H1 (cell line): Measurements from ENCODE around the gene TNS4. TPM values are rescaled to one million over a fixed set of nuclear protein-coding genes. Genes with fewer than 3 reads are reported as not detected.

Experiments
- CTCF ChIA-PET: fragments of 300-600 bp; sonication (Branson Sonifier 250); formaldehyde crosslinking; loops from one replicate; lab custom pipeline; 2021; ENCODE audit not compliant: partially characterized antibody; lab: Charles Lee
- POLR2A ChIA-PET: fragments of 300-600 bp; sonication (Branson Sonifier 250); formaldehyde crosslinking; loops from one replicate; lab custom pipeline; 2021; ENCODE audit warnings: inconsistent platforms; ENCODE audit not compliant: partially characterized antibody; lab: Charles Lee
- DNase-seq, 2 experiments: peaks; one replicate each; pipeline versions ENCODE4 v3.0.0 to v3.0.0-alpha.2; 2010 to 2022; ENCODE audit warnings: low spot score in 2 of 2, low read depth in 1 of 2, mixed read lengths in 1 of 2
- FAIRE-seq: peaks from 2 replicates; lab custom pipeline; 2011; peaks lifted over from hg19 to GRCh38; lab: Jason Lieb, UNC
- H2AFZ ChIP-seq: 2 replicates; pipeline ENCODE4 v1.8.1; 2012; ENCODE audit warnings: low read length, inconsistent platforms
- H2AK5ac ChIP-seq: 2 replicates; pipeline ENCODE4 v1.6.1; 2013; ENCODE audit warnings: low read depth, low read length
- H2BK120ac ChIP-seq: replicated peaks from 2 replicates; pipeline ENCODE3; 2013; ENCODE audit warnings: low read depth, low read length, inconsistent platforms
- H2BK12ac ChIP-seq: 2 replicates; pipeline ENCODE4 v1.6.1; 2013; ENCODE audit warnings: low read depth, low read length
- H2BK15ac ChIP-seq: 2 replicates; pipeline ENCODE4 v1.6.1; 2013; ENCODE audit warnings: low read length
- H2BK20ac ChIP-seq: 2 replicates; pipeline ENCODE4 v1.6.1; 2013; ENCODE audit warnings: low read length
- H2BK5ac ChIP-seq: 2 replicates; pipeline ENCODE4 v1.6.1; 2013; ENCODE audit warnings: low read depth, low read length
- H3K14ac ChIP-seq: 2 replicates; pipeline ENCODE4 v1.6.1; 2013; ENCODE audit warnings: inconsistent platforms; ENCODE audit not compliant: insufficient read length
- H3K18ac ChIP-seq: 2 replicates; pipeline ENCODE4 v1.6.1; 2013; ENCODE audit warnings: low read length; ENCODE audit errors: extremely low read depth
- H3K23ac ChIP-seq: 2 replicates; pipeline ENCODE4 v1.6.1; 2013; ENCODE audit warnings: inconsistent platforms; ENCODE audit not compliant: insufficient read length
- H3K23me2 ChIP-seq: 2 replicates; pipeline ENCODE4 v1.6.1; 2013; ENCODE audit warnings: low read depth, low read length
- H3K27ac ChIP-seq: 2 replicates; pipeline ENCODE4 v1.6.1; 2011; ENCODE audit warnings: low read depth, low read length, inconsistent platforms
- H3K27me3 ChIP-seq, 4 experiments: replicated peaks in 1 of 4; 1 replicate in 1 of 4; 2 replicates in 3 of 4; pipeline versions ENCODE4 v1.6.1 to v1.8.1; 2011 to 2013; ENCODE audit warnings: low read length in 3 of 4, mild to moderate bottlenecking in 3 of 4, inconsistent platforms in 2 of 4, mixed read lengths in 2 of 4, moderate library complexity in 1 of 4; ENCODE audit not compliant: control insufficient read depth in 3 of 4, insufficient read depth in 3 of 4; ENCODE audit errors: extremely low read depth in 1 of 4
- H3K36me3 ChIP-seq, 4 experiments: 2 replicates each; pipeline versions ENCODE4 v1.6.1 to v1.8.1; 2011 to 2013; ENCODE audit warnings: mild to moderate bottlenecking in 4 of 4, low read length in 3 of 4, moderate library complexity in 2 of 4, control low read depth in 1 of 4, inconsistent platforms in 1 of 4; ENCODE audit not compliant: insufficient read depth in 4 of 4, control insufficient read depth in 2 of 4
- H3K4ac ChIP-seq: replicated peaks from 2 replicates; pipeline ENCODE3; 2013; ENCODE audit warnings: low read length, low read depth, mixed read lengths, inconsistent platforms; ENCODE audit not compliant: insufficient read length
- H3K4me1 ChIP-seq, 4 experiments: replicated peaks in 1 of 4; 1 replicate in 1 of 4; 2 replicates in 3 of 4; pipeline versions ENCODE4 v1.6.1 to v1.8.1; 2011 to 2013; ENCODE audit warnings: low read length in 3 of 4, inconsistent platforms in 2 of 4, mixed read lengths in 1 of 4; ENCODE audit not compliant: insufficient read depth in 4 of 4, control insufficient read depth in 3 of 4
- H3K4me2 ChIP-seq, 2 experiments: 2 replicates each; pipeline versions ENCODE4 v1.6.1 to v1.8.1; 2011 to 2013; ENCODE audit warnings: low read depth in 2 of 2, low read length in 2 of 2, control low read depth in 1 of 2, inconsistent platforms in 1 of 2, mild to moderate bottlenecking in 1 of 2; ENCODE audit not compliant: insufficient read depth in 1 of 2
- H3K4me3 ChIP-seq, 4 experiments: fragments of 200-600, 300-600 bp in 1 of 4; sonication (generic), shearing (Covaris generic), sonication (Bioruptor Twin) in 1 of 4; 2 replicates each; pipeline versions ENCODE4 v1.5.1 to v1.8.1; 2011 to 2016; ENCODE audit warnings: low read length in 4 of 4, low read depth in 3 of 4, control low read depth in 2 of 4, inconsistent platforms in 2 of 4, mild to moderate bottlenecking in 2 of 4, mixed read lengths in 1 of 4, moderate library complexity in 1 of 4; ENCODE audit not compliant: insufficient read depth in 2 of 4; ENCODE audit errors: extremely low read depth in 1 of 4
- H3K56ac ChIP-seq: replicated peaks from 2 replicates; pipeline ENCODE3; 2013; ENCODE audit warnings: low read depth, mild to moderate bottlenecking, mixed read lengths, low read length, inconsistent platforms; ENCODE audit not compliant: insufficient read length
- H3K79me1 ChIP-seq: 2 replicates; pipeline ENCODE4 v1.6.1; 2013; ENCODE audit warnings: low read depth, low read length, control low read depth
- H3K79me2 ChIP-seq, 2 experiments: 2 replicates each; pipeline versions ENCODE4 v1.6.1 to v1.8.1; 2012 to 2013; ENCODE audit warnings: low read length in 2 of 2, mild to moderate bottlenecking in 2 of 2, inconsistent platforms in 1 of 2; ENCODE audit not compliant: insufficient read depth in 2 of 2, control insufficient read depth in 1 of 2
- H3K9ac ChIP-seq, 4 experiments: replicated peaks in 1 of 4; 1 replicate in 1 of 4; 2 replicates in 3 of 4; pipeline versions ENCODE4 v1.6.1 to v1.8.1; 2011 to 2013; ENCODE audit warnings: low read depth in 3 of 4, low read length in 3 of 4, control low read depth in 2 of 4, mild to moderate bottlenecking in 2 of 4, moderate library complexity in 2 of 4, inconsistent platforms in 1 of 4; ENCODE audit errors: extremely low read depth in 1 of 4
- H3K9me3 ChIP-seq, 2 experiments: 2 replicates each; pipeline versions ENCODE4 v1.6.1 to v1.8.1; 2012 to 2013; ENCODE audit warnings: mild to moderate bottlenecking in 2 of 2, moderate library complexity in 2 of 2, control low read depth in 1 of 2, inconsistent platforms in 1 of 2, low read depth in 1 of 2, low read length in 1 of 2, mixed read lengths in 1 of 2; ENCODE audit not compliant: insufficient read depth in 2 of 2
- H4K20me1 ChIP-seq, 2 experiments: replicated peaks in 1 of 2; 2 replicates each; pipeline versions ENCODE3 to v1.8.1; 2011 to 2013; ENCODE audit warnings: inconsistent platforms in 2 of 2, low read length in 2 of 2, mild to moderate bottlenecking in 1 of 2; ENCODE audit not compliant: insufficient read depth in 2 of 2, control insufficient read depth in 1 of 2
- H4K5ac ChIP-seq: 2 replicates; pipeline ENCODE4 v1.6.1; 2013; ENCODE audit warnings: low read length, low read depth, mixed read lengths, inconsistent platforms; ENCODE audit not compliant: insufficient read length
- H4K8ac ChIP-seq: 2 replicates; pipeline ENCODE4 v1.8.0; 2013; ENCODE audit warnings: mild to moderate bottlenecking, moderate library complexity, low read length, inconsistent platforms; ENCODE audit not compliant: insufficient read depth; ENCODE audit errors: extremely low read depth
- H4K91ac ChIP-seq: replicated peaks from 2 replicates; pipeline ENCODE3; 2013; ENCODE audit warnings: low read length, mixed read lengths, inconsistent platforms; ENCODE audit not compliant: insufficient read length
- ASH2L ChIP-seq: fragments of 200-600, 300-600 bp; sonication (generic); IDR thresholded peaks from one replicate; pipeline ENCODE4 v1.7.1; 2017; ENCODE audit warnings: low read length
- CEBPB ChIP-seq: IDR thresholded peaks from 2 replicates; pipeline ENCODE4 v1.6.1; 2012; ENCODE audit warnings: low read depth, low read length
- EP300 ChIP-seq, 2 experiments: IDR thresholded peaks; 1 replicate in 1 of 2; 2 replicates in 1 of 2; pipeline ENCODE4 v1.6.1; 2011 to 2012; ENCODE audit warnings: low read depth in 2 of 2, low read length in 2 of 2, mild to moderate bottlenecking in 2 of 2, borderline replicate concordance in 1 of 2, inconsistent platforms in 1 of 2, moderate library complexity in 1 of 2
- EZH2 ChIP-seq: fragments of 200-600 bp; sonication (generic); IDR thresholded peaks from 2 replicates; pipeline ENCODE4 v1.7.1; 2012; ENCODE audit warnings: low read depth, mild to moderate bottlenecking, moderate library complexity, low read length, inconsistent platforms; ENCODE audit not compliant: severe bottlenecking
- HDAC2 ChIP-seq, 2 experiments: fragments of 300-600 bp in 1 of 2; sonication (generic) in 1 of 2; IDR thresholded peaks; 2 replicates each; pipeline ENCODE4 v1.6.1; 2011 to 2012; ENCODE audit warnings: low read depth in 2 of 2, low read length in 2 of 2, mild to moderate bottlenecking in 2 of 2, moderate library complexity in 2 of 2, borderline replicate concordance in 1 of 2, inconsistent platforms in 1 of 2
- JUND ChIP-seq: IDR thresholded peaks from 2 replicates; pipeline ENCODE4 v1.6.1; 2011; ENCODE audit warnings: mild to moderate bottlenecking, improper control_type of control experiment, low read length
- POLR2A ChIP-seq, 2 experiments: IDR thresholded peaks; 1 replicate in 1 of 2; 2 replicates in 1 of 2; pipeline ENCODE4 v1.6.1; 2011; ENCODE audit warnings: low read depth in 2 of 2, low read length in 2 of 2, mild to moderate bottlenecking in 2 of 2; ENCODE audit errors: control extremely low read depth in 1 of 2
- POLR2AphosphoS5 ChIP-seq: IDR thresholded peaks from 2 replicates; pipeline ENCODE4 v1.6.1; 2011; ENCODE audit warnings: low read depth, low read length
- RNF2 ChIP-seq: fragments of 200-900, 300-1000 bp; sonication (generic); IDR thresholded peaks from 2 replicates; pipeline ENCODE4 v1.7.1; 2016; ENCODE audit warnings: borderline replicate concordance, low read depth, mild to moderate bottlenecking, antibody characterized with exemption, low read length; ENCODE audit not compliant: poor library complexity, severe bottlenecking; ENCODE audit errors: missing control alignments
- SP2 ChIP-seq: IDR thresholded peaks from 2 replicates; pipeline ENCODE4 v1.6.1; 2012; ENCODE audit warnings: mild to moderate bottlenecking, low read length, inconsistent platforms
- WGBS, 2 experiments: shearing (Covaris generic) in 1 of 2; methylation state at CpG; one replicate each; pipeline versions ENCODE4 v1.1.6 to v1.1.7; 2013 to 2015; ENCODE audit warnings: low lambda C conversion rate in 2 of 2, mixed read lengths in 2 of 2, inconsistent platforms in 1 of 2, low coverage in 1 of 2, missing lambda C conversion rate in 1 of 2; ENCODE audit not compliant: insufficient replicate concordance in 2 of 2, insufficient coverage in 1 of 2, insufficient read length in 1 of 2; ENCODE audit errors: extremely low coverage in 1 of 2, missing lambda C conversion rate in 1 of 2; 5-methylcytosine and 5-hydroxymethylcytosine counted together
- polyA plus RNA-seq, 7 experiments: library from polyadenylated mRNA; depleted of rRNA in 3 of 7; stranded (reverse) in 5 of 7; unstranded in 2 of 7; fragments of >200 nt in 5 of 7; fragments of 200-250 nt in 2 of 7; gene quantifications; 1 replicate in 5 of 7; 2 replicates in 1 of 7; 4 replicates in 1 of 7; pipeline versions ENCODE4 v1.2.1 to v1.2.3, GENCODE V29; 2011 to 2013; ENCODE audit warnings: missing spikeins in 2 of 7, mixed read lengths in 2 of 7
- total RNA-seq: library from RNA; stranded (reverse); fragmentation: NEBNext Ultra II Directional; extraction: Animal tissue kit (Norgen Biotek cat#: 25700); gene quantifications from 2 replicates; pipeline ENCODE4 v1.2.1, GENCODE V29; 2021
- TF ChIP-seq, protein P1 (sequence below): IDR thresholded peaks from 2 replicates; pipeline ENCODE4 v1.6.1; 2011; ENCODE audit warnings: low read depth, mild to moderate bottlenecking, low read length; ENCODE audit not compliant: insufficient read depth

TNS4 gene
- total and polyA plus RNA-seq, 2 of the 8 experiments (the other 6 are each of a cell fraction or from before 2014, with no cell fraction given): 0.20 to 0.21 TPM

GRCh38 chr17:40430272-40431230, 70.9 kb downstream of the TNS4 start:
- Histone ChIP-seq H3K27ac (no peak overlapping the region), H4K20me1 (no peaks in the 10 kb centered on the region), H3K14ac (no peak overlapping the region), H3K79me1 (no peaks in the 10 kb centered on the region), H3K27me3 (no peaks in the 10 kb centered on the region), H2AK5ac (no peak overlapping the region), H3K4me1 (peaks cover 2 to 6% (median 5%) of the 10 kb centered on the region in 4 experiments), H2BK15ac (no peak overlapping the region), H2BK12ac (no peak overlapping the region), H2AFZ (no peak overlapping the region), H2BK120ac (no peak overlapping the region), H4K8ac (no peak overlapping the region; the same call in 1 of the 2 replicates), H3K4ac (no peak overlapping the region), H4K91ac (no peak overlapping the region), H3K36me3 (no peaks in the 10 kb centered on the region), H2BK5ac (no peak overlapping the region), H2BK20ac (no peak overlapping the region), H3K79me2 (no peaks in the 10 kb centered on the region), H3K4me2 (no peak overlapping the region), H3K23ac (no peak overlapping the region), H3K4me3 (no peak overlapping the region), H4K5ac (no peak overlapping the region), H3K9me3 (no peaks in the 10 kb centered on the region), H3K9ac (no peak overlapping the region), H3K56ac (no peak overlapping the region), H3K18ac (no peak overlapping the region), H3K23me2 (no peaks in the 10 kb centered on the region; the same call in 1 of the 2 replicates)
- ChIA-PET POLR2A (no interaction called here), CTCF (interaction anchor here (0.6 to 5.7 kb wide), 10 partner anchors 10 to 185 kb away, joined by 3 to 30 read pairs (median 4); partner anchors contain the start of gene TOP2A)
- DNase-seq: no peak
- no peak for FAIRE-seq
- WGBS, 2 experiments: 90% methylated on average over 10 of the region's 10 CpGs; no CpG with 5 or more reads in 1 of the 2 experiments
- TF ChIP-seq POLR2A (IDR thresholded peaks at IDR 0.05; ENCODE audit: control extremely low read depth in 1 of 2, low read depth in 2 of 2, low read length in 2 of 2): no peak
- TF ChIP-seq JUND: no peak
- TF ChIP-seq EP300 (IDR thresholded peaks at IDR 0.05; ENCODE audit: borderline replicate concordance in 1 of 2, low read depth in 2 of 2, low read length in 2 of 2): no peak
- TF ChIP-seq CEBPB: no peak
- no peak for TF ChIP-seq EZH2
- TF ChIP-seq, protein P1, sequence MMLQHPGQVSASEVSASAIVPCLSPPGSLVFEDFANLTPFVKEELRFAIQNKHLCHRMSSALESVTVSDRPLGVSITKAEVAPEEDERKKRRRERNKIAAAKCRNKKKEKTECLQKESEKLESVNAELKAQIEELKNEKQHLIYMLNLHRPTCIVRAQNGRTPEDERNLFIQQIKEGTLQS: no peak
- TF ChIP-seq HDAC2 (IDR thresholded peaks at IDR 0.05; ENCODE audit: borderline replicate concordance in 1 of 2, low read depth in 2 of 2, low read length in 2 of 2): no peak
- TF ChIP-seq POLR2AphosphoS5: no peak
- no peak for TF ChIP-seq ASH2L
- TF ChIP-seq RNF2: no peak
- TF ChIP-seq SP2: no peak
